DND-41 (cell line): ENCODE data around the gene MAP3K5.

Experiments used
- CTCF ChIP-seq: IDR thresholded peaks from 2 replicates; pipeline ENCODE4 v1.5.1; 2012; ENCODE audit warnings: borderline replicate concordance, low read length, moderate library complexity, mild to moderate bottlenecking; ENCODE audit not compliant: poor library complexity, severe bottlenecking; ENCODE audit errors: extremely low read depth
- EZH2 ChIP-seq: IDR thresholded peaks from 3 replicates; pipeline ENCODE4 v1.6.1; 2012; ENCODE audit warnings: borderline replicate concordance, low read depth, mild to moderate bottlenecking, moderate library complexity, low read length, inconsistent platforms; ENCODE audit not compliant: severe bottlenecking

- TF ChIP-seq CTCF (no peak), EZH2 (no peak)
These were observed 269.1 kb downstream of the MAP3K5 start for GRCh38 chr6:136523196-136523595.
